Coronary artery (tissue), 2 donors: ENCODE data around the gene FGFR4.

Experiments
- DNase-seq: peaks from one replicate; pipeline ENCODE4 v3.0.0-alpha.2; 2017; ENCODE audit warnings: low spot score
- H3K27ac ChIP-seq, 2 donors: fragments of 200-600 bp; sonication (generic); one replicate each; pipeline ENCODE4 v1.5.1; 2016 to 2019
- H3K4me3 ChIP-seq: fragments of 200-600 bp; sonication (generic); 2 replicates; pipeline ENCODE4 v1.5.1; 2016; ENCODE audit warnings: mild to moderate bottlenecking, moderate library complexity
- CTCF ChIP-seq: fragments of 200-600 bp; sonication (generic); IDR thresholded peaks from one replicate; pipeline ENCODE4 v1.5.1; 2019; ENCODE audit warnings: antibody characterized with exemption

The FGFR4 gene

GRCh38 chr5:177086654-177087397 lies at the start of gene FGFR4:
TSS of gene FGFR4 (plus strand) at chr5:177086915. CDS start at chr5:177089603, 2,688 bp downstream.
- H3K27ac ChIP-seq, result no peak within 1 kb of the TSS
- peak; percentile 38 for TF ChIP-seq CTCF
- peak within 1 kb of the TSS; percentile 73 for H3K4me3 ChIP-seq
- no peak for DNase-seq

GRCh38 chr5:177036921-177037320 lies 49.8 kb upstream of the FGFR4 start:
- no peak for TF ChIP-seq CTCF

GRCh38 chr5:177040814-177041420 lies 45.8 kb upstream of the FGFR4 start:
- DNase-seq, result no peak
- Histone ChIP-seq H3K4me3 (no peak overlapping the region), H3K27ac (no peak overlapping the region)
- TF ChIP-seq CTCF, result no peak

More at GRCh38 chr5:177036921-177037320, 49.8 kb upstream of the FGFR4 start:
- H3K4me3 ChIP-seq, result no peak overlapping the region
- DNase-seq, result no peak
- H3K27ac ChIP-seq, result no peak overlapping the region

GRCh38 chr5:177041936-177042335 lies 44.8 kb upstream of the FGFR4 start:
- H3K4me3 ChIP-seq, result no peak overlapping the region
- no peak for TF ChIP-seq CTCF
- DNase-seq, result no peak
- no peak overlapping the region for H3K27ac ChIP-seq

GRCh38 chr5:177043114-177043513 lies 43.6 kb upstream of the FGFR4 start:
- no peak for DNase-seq
- H3K27ac ChIP-seq, result no peak overlapping the region
- TF ChIP-seq CTCF, result no peak

GRCh38 chr5:177043958-177044357 lies 42.8 kb upstream of the FGFR4 start:
- no peak overlapping the region for H3K27ac ChIP-seq
- TF ChIP-seq CTCF, result no peak
- no peak overlapping the region for H3K4me3 ChIP-seq
- DNase-seq, result no peak

More at GRCh38 chr5:177043114-177043513, 43.6 kb upstream of the FGFR4 start:
- H3K4me3 ChIP-seq, result no peak overlapping the region

- no peak overlapping the region for H3K4me3 ChIP-seq
- no peak overlapping the region for H3K27ac ChIP-seq
- no peak for TF ChIP-seq CTCF
- no peak for DNase-seq
Observed at GRCh38 chr5:177044641-177045040, 42.1 kb upstream of the FGFR4 start.
